Uterus (tissue), 4 donors: ENCODE data around the gene NOP9. TPM values are rescaled to one million over a fixed set of nuclear protein-coding genes. Genes with fewer than 3 reads are reported as not detected.

Experiments used
- DNase-seq, 2 donors: peaks; one replicate each; pipeline ENCODE4 v3.0.0-alpha.2; 2019 to 2020
- H3K27ac ChIP-seq, 2 donors: fragments of 200-600 bp; sonication (generic); 1 replicate in 1 of 2; 2 replicates in 1 of 2; pipeline ENCODE4 v1.5.1; 2016 to 2018
- H3K27me3 ChIP-seq, 2 donors: fragments of 200-600 bp; sonication (generic); one replicate each; pipeline ENCODE4 v1.5.1; 2018 to 2019; ENCODE audit warnings: control low read depth in 1 of 2
- H3K36me3 ChIP-seq, 2 donors: fragments of 200-600 bp; sonication (generic); one replicate each; pipeline ENCODE4 v1.5.1; 2019; ENCODE audit warnings: control low read depth in 1 of 2
- H3K4me1 ChIP-seq, 2 donors: fragments of 200-600 bp; sonication (generic); one replicate each; pipeline ENCODE4 v1.5.1; 2018 to 2019; ENCODE audit warnings: control low read depth in 1 of 2
- H3K4me3 ChIP-seq, 2 donors: fragments of 200-600 bp; sonication (generic); 1 replicate in 1 of 2; 2 replicates in 1 of 2; pipeline ENCODE4 v1.5.1; 2018 to 2019; ENCODE audit warnings: mild to moderate bottlenecking in 1 of 2
- H3K9me3 ChIP-seq, 2 donors: fragments of 200-600 bp; sonication (generic); one replicate each; pipeline ENCODE4 v1.5.1; 2019; ENCODE audit warnings: control low read depth in 1 of 2
- CTCF ChIP-seq, 4 experiments: fragments of 200-600 bp in 2 of 4; fragments of 450-650 bp in 2 of 4; sonication (generic) in 2 of 4; IDR thresholded peaks; one replicate each; pipeline ENCODE4 v1.5.1; 2016 to 2019; ENCODE audit warnings: antibody characterized with exemption in 4 of 4, mild to moderate bottlenecking in 2 of 4, moderate library complexity in 1 of 4
- POLR2A ChIP-seq, 2 donors: fragments of 450-650 bp; IDR thresholded peaks; one replicate each; pipeline ENCODE4 v1.6.1; 2016; ENCODE audit warnings: antibody characterized with exemption in 2 of 2, mild to moderate bottlenecking in 1 of 2, moderate library complexity in 1 of 2
- intact Hi-C: fragments of 100-400 bp; cut with DNase I; formaldehyde crosslinking; loops from one replicate; pipeline ENCODE4 v1.15.1; 2023; ENCODE audit warnings: low total_unique reads
- total RNA-seq, 4 donors: library from RNA; depleted of rRNA in 3 of 4; stranded (reverse); fragments of >200 nt in 3 of 4; gene quantifications; one replicate each; pipeline versions ENCODE4 v1.1.0 to v1.2.4, GENCODE V29; 2014 to 2023
- donor health status: DM: yes; HTN: yes; CAD: no.

NOP9 gene
- total RNA-seq, 4 donors from 2014 or later, result 5.0 to 23.5 (median 22.5) TPM

DNA sequence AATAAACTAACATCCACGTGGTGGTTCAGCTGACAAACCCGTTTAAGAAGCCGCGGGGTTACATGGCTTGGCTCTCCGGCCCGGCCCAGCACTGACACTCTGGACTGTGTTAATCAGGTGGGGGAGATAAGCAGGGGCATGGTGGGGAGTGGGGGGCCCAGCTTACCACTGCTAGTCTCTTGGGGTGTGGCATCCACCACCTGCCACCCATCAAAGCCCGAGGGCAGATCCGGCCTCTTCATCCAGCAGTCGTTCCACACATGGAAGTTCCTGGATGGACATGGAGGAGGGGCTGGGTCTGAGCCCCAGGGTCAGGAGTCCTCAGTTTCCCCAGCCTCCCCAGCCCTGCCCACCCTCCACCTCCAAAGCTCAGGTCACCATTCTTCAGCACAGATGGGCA lies 41.5 kb upstream of the NOP9 start:
- intact Hi-C loops, result no loop called here
- DNase-seq, result no peak

DNA sequence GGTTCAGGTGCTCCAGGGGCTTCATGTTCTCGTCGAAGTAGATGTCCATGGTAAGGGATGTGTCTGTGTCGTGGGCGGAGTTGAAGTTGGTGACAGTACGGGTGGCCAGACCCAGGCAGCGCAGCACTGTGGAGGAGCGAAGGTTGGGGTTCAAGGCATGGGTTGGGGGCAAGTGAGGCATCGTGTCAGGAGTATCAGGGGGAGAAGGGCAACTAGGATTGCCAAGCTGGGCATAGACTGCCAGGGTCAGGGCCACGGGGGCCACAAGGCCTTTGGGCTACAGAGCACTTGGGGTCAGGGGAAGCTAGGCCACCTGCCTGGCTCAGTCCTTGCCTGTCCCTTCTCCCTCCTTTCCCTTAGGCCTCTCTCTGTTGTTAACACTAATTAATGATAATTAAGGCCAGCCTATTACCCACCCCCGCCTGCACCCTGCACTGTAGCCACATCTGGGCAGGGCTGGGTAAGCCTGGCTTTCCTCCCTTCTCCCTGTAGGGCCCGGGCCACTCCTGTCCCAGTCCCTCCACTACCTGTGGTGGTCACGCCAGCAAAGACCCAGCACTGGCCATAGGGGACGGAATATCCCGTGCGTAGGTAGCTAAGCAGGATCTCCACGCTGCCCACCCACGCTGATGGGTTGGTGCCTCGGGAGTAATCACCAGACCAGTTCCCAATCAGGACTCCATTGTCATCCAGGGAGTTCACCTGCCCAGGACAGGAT lies 40.9 kb upstream of the NOP9 start:
- Histone ChIP-seq H3K27me3 (no peaks in the 10 kb centered on the region), H3K27ac (no peak overlapping the region), H3K9me3 (no peaks in the 10 kb centered on the region), H3K4me3 (no peak overlapping the region), H3K36me3 (no peaks in the 10 kb centered on the region), H3K4me1 (no peaks in the 10 kb centered on the region)
- TF ChIP-seq POLR2A (IDR thresholded peaks at IDR 0.05) (no peak), CTCF (IDR thresholded peaks at IDR 0.05) (no peak)
- intact Hi-C loops, result no loop called here
- no peak for DNase-seq

More for the DNA sequence above, 41.5 kb upstream of the NOP9 start:
- TF ChIP-seq CTCF (IDR thresholded peaks at IDR 0.05), result no peak
- no peak for TF ChIP-seq POLR2A (IDR thresholded peaks at IDR 0.05)
- Histone ChIP-seq H3K4me1 (no peaks in the 10 kb centered on the region), H3K9me3 (no peaks in the 10 kb centered on the region), H3K36me3 (no peaks in the 10 kb centered on the region), H3K4me3 (no peak overlapping the region), H3K27ac (no peak overlapping the region), H3K27me3 (no peaks in the 10 kb centered on the region)

GRCh38 chr14:24259282-24260025 lies 40.2 kb upstream of the NOP9 start:
- no peak for TF ChIP-seq CTCF (IDR thresholded peaks at IDR 0.05)
- TF ChIP-seq POLR2A (IDR thresholded peaks at IDR 0.05), result no peak
- H3K4me1 ChIP-seq, result no peaks in the 10 kb centered on the region
- no peaks in the 10 kb centered on the region for H3K36me3 ChIP-seq
- no peak overlapping the region for H3K27ac ChIP-seq
- H3K27me3 ChIP-seq, result no peaks in the 10 kb centered on the region
- no peak overlapping the region for H3K4me3 ChIP-seq
- intact Hi-C loops, result no loop called here
- H3K9me3 ChIP-seq, result no peaks in the 10 kb centered on the region
- DNase-seq, result no peak

DNA sequence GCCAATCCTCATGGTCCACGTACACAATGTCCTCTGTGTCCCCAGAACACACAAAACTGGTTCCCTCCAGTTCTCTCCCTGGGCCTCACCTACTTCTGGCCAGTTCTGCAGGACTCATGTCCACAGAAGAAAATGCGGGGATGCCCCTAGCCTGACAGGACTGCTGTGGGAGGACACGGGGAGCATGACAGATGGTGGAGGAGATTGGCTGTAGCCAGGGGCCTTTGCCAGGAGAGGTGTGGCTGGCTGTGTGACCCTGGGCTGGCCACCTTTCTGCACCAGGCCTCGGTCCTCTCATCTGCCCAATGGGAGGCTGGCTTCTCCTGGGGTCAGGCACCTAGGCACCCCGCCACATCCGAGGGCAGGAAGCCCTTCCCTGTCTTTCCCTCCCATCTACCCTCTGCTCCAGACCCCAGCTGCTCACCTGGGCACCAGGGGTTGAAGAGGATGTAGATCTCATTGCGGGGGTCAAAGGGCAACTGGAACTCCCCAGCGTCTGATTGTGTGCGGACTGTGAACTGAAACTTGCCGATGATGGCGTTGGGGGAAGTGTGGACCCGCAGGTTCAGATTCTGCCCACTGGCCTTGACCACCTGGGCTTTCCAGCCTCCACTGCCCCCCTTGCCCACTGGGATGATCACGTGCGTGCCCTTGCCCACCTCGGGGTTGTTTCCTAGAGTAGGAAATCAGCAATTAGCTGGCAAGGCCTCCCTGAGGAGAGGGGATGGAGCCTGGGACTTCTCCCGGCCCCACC lies 39.4 kb upstream of the NOP9 start:
- H3K9me3 ChIP-seq, result no peaks in the 10 kb centered on the region
- intact Hi-C loops, result no loop called here
- H3K4me1 ChIP-seq, result no peaks in the 10 kb centered on the region
- TF ChIP-seq CTCF (IDR thresholded peaks at IDR 0.05) (no peak), POLR2A (IDR thresholded peaks at IDR 0.05) (no peak)
- no peak for DNase-seq
- H3K27me3 ChIP-seq, result no peaks in the 10 kb centered on the region
- no peaks in the 10 kb centered on the region for H3K36me3 ChIP-seq
- no peak overlapping the region for H3K4me3 ChIP-seq
- H3K27ac ChIP-seq, result no peak overlapping the region

DNA sequence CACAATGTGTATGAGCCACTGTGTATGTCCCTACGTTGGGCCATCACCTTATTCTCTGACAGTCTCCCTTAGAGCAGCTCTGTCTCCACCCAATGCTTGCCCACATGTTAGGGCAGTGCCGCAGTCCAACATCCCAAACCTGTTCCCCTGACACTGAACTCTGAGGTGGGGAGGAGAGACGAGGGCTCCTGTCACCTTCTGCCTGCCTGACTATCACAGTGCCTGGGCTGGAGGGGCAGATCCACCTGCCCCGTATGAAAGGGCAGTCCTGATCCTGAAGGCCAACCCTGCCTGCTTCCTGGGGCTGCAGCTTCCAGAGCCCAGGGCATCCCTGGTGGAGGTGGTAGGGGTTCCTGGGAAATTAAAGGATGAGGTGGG lies 38.9 kb upstream of the NOP9 start:
- no peak for TF ChIP-seq CTCF (IDR thresholded peaks at IDR 0.05)
- no peak for TF ChIP-seq POLR2A (IDR thresholded peaks at IDR 0.05)
- H3K4me3 ChIP-seq, result no peak overlapping the region
- no peak for DNase-seq

More for the DNA sequence above, 38.9 kb upstream of the NOP9 start:
- H3K36me3 ChIP-seq, result no peaks in the 10 kb centered on the region
- H3K9me3 ChIP-seq, result no peaks in the 10 kb centered on the region
- no peaks in the 10 kb centered on the region for H3K27me3 ChIP-seq
- no peak overlapping the region for H3K27ac ChIP-seq
- no peaks in the 10 kb centered on the region for H3K4me1 ChIP-seq
- intact Hi-C loops, result no loop called here
